GM12873 (cell line): Measurements from ENCODE around the gene ZNF92.

ENCODE experiments used
- TF ChIP-seq, protein P1 (sequence below): IDR thresholded peaks from 2 replicates; pipeline ENCODE4 v1.5.1; 2012; ENCODE audit warnings: low read depth, mild to moderate bottlenecking, moderate library complexity, low read length, control low read depth; ENCODE audit not compliant: insufficient read depth; ENCODE audit errors: missing control alignments

ZNF92 gene

DNA sequence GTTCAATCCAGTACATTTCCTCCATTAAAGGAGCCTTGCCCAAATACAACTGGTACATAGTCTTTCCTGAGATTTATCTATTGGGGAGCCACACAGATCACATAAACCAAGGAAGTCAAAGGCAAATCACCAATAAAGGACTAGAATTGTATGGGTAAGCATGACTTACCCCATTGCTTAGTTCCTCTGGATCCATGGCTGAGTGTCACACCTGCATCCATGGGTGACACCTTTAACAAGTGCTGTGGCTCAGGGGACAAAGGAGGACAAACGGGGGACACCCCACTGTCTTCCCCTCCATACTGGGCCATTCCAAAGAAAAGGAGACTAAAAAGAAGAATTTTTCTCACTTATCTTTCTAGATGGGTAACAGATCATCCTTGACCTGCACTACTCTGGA lies 30.4 kb downstream of the ZNF92 start:
- TF ChIP-seq, protein P1, sequence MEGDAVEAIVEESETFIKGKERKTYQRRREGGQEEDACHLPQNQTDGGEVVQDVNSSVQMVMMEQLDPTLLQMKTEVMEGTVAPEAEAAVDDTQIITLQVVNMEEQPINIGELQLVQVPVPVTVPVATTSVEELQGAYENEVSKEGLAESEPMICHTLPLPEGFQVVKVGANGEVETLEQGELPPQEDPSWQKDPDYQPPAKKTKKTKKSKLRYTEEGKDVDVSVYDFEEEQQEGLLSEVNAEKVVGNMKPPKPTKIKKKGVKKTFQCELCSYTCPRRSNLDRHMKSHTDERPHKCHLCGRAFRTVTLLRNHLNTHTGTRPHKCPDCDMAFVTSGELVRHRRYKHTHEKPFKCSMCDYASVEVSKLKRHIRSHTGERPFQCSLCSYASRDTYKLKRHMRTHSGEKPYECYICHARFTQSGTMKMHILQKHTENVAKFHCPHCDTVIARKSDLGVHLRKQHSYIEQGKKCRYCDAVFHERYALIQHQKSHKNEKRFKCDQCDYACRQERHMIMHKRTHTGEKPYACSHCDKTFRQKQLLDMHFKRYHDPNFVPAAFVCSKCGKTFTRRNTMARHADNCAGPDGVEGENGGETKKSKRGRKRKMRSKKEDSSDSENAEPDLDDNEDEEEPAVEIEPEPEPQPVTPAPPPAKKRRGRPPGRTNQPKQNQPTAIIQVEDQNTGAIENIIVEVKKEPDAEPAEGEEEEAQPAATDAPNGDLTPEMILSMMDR = no peak

- TF ChIP-seq, protein P1 = no peak
These were observed 35.7 kb downstream of the ZNF92 start for GRCh38 chr7:65409363-65409762.

GRCh38 chr7:65411249-65411648 lies 37.6 kb downstream of the ZNF92 start:
- TF ChIP-seq, protein P1 = no peak

DNA sequence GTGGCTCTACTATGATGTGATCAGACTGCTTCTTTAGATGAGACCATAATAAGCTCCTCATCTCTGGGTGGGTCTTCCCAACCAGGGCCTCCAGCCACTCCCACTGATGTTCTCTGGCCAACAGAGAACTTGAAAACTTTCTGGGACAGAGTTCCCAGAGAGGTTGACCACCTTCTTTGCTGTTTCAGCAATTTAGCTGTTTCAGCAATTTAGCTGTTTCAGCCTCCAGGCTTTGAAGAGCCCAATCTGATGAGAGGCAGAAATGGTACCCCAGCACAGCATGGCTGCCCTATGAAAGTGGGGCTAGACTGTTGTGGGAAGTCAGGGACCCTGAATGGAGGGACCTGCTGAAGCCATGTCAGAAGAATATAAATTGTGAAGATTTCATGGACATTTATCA lies 49.0 kb downstream of the ZNF92 start:
- TF ChIP-seq, protein P1 = no peak

DNA sequence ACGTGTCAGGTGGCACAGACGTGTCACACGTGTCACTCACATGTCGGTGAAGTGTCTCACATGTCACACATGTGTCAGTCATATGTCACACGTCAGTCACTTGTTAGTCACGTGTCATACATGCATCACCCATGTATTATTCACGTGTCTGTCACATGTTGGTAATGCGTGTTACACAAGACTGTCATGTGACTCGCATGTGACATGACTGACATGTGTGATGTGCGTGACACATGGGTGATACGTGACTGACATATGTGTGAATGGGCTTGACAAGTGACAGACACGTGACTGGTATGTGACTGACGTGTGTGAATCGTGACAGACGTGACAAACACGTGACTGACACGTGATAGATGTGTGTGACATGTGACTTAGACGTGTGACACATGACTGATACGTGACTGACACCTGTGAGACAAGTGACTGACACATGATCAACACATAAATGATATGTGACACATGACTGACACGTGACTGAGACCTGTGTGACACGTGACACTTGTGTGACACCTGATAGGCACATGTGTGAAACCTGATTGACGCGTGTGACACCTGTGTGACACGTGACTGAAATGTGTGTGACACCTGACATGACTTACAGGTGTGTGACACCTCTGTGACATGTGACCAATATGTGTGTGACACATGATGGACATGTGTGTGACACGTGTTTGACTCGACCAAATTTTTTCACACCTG lies 56.1 kb downstream of the ZNF92 start:
- TF ChIP-seq, protein P1 = no peak

DNA sequence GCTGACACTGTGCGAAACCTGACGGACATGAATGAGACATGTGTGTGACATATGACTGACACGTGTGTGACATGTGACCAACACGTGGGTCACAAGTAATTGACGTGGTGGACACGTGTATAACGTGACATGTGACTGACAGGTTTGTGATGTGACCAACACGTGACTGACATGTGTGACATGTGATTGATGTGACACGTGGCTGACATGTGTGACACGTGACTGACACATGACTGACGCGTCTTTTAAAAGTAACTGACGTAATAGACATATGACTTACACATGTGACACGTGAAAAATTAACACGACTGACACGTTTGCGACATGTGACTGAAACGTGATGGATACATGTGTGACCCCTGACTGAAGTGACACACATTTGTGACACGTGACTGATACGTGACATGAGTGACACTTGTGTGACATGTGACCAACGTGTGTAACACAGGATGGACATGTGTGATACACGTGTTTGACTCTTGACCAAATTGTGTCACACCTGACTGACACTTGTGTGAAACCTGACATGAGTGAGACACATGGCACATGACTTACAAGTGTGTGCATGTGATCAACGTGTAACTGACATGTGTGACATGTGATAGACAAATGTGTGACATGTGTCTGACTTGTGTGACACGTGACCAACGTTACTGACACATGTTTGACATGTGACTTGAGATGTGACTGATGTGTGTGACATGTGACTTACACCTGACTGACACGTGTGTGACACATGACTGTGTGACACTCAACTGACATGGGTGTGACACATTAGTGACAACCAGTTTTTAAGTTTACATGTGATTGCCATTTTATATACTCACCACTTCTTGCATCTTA lies 56.9 kb downstream of the ZNF92 start:
- TF ChIP-seq, protein P1 = no peak

DNA sequence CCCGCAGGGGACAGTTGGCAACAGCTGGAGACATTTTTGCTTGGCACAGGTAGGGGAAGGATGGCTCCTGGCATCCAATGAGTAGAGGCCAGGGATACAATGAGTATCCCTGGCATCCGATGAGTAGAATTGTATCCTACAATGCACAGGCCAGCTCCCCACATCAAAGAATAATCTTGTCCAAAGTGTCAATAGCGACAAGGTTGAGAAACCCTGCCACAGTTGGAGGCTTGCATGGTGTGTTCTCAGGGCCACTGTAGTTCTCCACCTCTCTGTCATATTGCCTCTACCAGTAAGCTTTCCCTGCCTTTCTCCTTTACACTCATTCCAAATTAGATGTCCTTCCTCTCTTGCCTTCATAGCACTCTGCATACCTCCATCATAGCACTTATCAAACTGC lies 60.7 kb downstream of the ZNF92 start:
- TF ChIP-seq, protein P1 = no peak
